ENCODE results near the gene SPZ1.
"Not testable (repeated sequence)": the region's sequence is repeated elsewhere in the genome, so short reads cannot be mapped to it uniquely, and the experiment has no call there.

The SPZ1 gene

DNA sequence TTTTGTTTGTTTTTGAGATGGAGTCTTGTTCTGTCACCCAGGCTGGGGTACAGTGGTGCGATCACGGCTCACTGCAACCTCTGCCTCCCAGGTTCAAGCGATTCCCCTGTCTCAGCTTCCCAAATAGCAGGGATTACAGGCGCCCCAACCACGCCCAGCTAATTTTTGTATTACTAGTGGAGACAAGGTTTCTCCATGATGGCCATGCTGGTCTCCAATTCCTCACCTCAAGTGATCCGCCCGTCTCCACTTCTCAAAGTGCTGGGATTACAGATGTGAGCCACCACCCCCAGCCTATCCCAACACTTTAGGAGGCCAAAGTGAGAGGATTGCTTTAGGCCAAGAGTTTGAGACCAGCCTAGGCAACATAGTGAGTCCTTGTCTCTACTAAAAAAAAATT lies 19.3 kb downstream of the SPZ1 start:
- H3K9me3 ChIP-seq (ENCODE audit: insufficient read depth, low read depth, low read length): no peaks in the 10 kb centered on the region
- no peak overlapping the region for H3K9ac ChIP-seq (ENCODE audit: low read depth, low read length)
- no peak overlapping the region for H3K4me3 ChIP-seq (ENCODE audit: low read length)
- 93% methylated on average over 7 of the region's 7 CpGs for WGBS
- no peaks in the 10 kb centered on the region; the same call in 1 of the 2 replicates for H3K27me3 ChIP-seq (ENCODE audit: insufficient read depth, low read length)
- H3K27ac ChIP-seq (ENCODE audit: low read depth, low read length): no peak overlapping the region
- no peaks in the 10 kb centered on the region for H3K4me1 ChIP-seq (ENCODE audit: insufficient read depth, low read length)
- no peaks in the 10 kb centered on the region for H3K36me3 ChIP-seq (ENCODE audit: insufficient read depth, low read length)

DNA sequence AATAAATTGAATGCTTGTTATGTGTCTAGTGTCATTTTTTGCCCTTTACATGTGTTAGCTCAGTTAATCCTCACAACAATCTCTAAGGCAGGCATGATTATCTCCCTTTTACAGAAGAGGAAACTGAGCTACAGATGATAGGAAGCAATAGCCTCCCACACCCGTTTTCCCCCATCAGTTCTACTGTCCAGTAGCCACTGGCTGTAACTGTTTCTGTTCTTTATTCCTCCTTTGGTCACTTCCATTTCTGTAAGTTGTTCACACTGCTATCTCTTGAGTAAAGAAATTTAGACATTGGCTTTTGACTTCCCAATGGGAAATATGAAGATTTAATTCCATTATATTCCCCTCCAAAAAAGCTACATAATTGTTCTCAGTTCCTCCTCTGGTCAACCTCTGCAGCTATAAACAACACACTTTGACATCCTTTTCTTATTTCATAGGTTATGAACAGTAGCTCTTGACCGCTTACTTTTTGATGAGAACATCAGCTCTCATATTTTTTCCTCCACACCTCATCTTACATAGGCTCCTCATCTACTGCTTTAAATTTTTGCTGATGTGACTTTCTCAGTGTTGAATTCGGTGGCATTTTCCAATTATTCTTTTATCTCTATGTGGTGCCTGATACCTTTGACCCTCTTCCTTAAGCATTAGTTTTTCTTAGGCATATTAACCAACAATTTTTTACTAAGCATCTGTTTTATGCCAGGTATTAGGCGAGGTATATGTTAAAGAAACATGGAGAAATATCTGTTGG lies 21.4 kb downstream of the SPZ1 start:
- no peaks in the 10 kb centered on the region for H3K36me3 ChIP-seq (ENCODE audit: insufficient read depth, low read length)
- H3K27ac ChIP-seq (ENCODE audit: low read depth, low read length): no peak overlapping the region
- H3K4me1 ChIP-seq (ENCODE audit: insufficient read depth, low read length): no peaks in the 10 kb centered on the region
- no peaks in the 10 kb centered on the region; the same call in 1 of the 2 replicates for H3K27me3 ChIP-seq (ENCODE audit: insufficient read depth, low read length)
- H3K9ac ChIP-seq (ENCODE audit: low read depth, low read length): no peak overlapping the region
- 90% methylated on average over 4 of the region's 4 CpGs for WGBS
- H3K9me3 ChIP-seq (ENCODE audit: insufficient read depth, low read depth, low read length): no peaks in the 10 kb centered on the region
- H3K4me3 ChIP-seq (ENCODE audit: low read length): no peak overlapping the region

DNA sequence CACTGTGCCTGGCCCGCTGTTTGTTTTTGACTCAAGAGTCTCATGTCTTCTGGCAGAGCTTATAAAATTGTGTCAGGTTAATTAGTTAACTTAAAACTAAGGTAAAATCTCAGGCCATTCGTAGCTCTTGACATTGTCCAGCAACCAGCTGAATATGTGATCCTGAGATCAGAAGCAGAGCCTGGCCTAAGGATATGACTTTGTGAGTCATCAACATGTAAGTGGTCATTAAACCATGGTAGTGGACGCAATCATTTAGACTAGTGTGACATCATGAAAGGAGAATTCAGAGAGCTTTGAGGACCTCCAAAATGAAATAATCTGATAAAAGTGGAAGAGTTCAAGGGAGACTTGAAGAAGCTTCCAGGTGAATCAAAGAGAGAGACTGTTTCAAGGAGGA lies 23.3 kb downstream of the SPZ1 start:
- Histone ChIP-seq H3K27me3 (ENCODE audit: insufficient read depth, low read length) (no peaks in the 10 kb centered on the region; the same call in 1 of the 2 replicates), H3K9me3 (ENCODE audit: insufficient read depth, low read depth, low read length) (no peaks in the 10 kb centered on the region), H3K9ac (ENCODE audit: low read depth, low read length) (no peak overlapping the region), H3K4me3 (ENCODE audit: low read length) (no peak overlapping the region), H3K36me3 (ENCODE audit: insufficient read depth, low read length) (no peaks in the 10 kb centered on the region), H3K4me1 (ENCODE audit: insufficient read depth, low read length) (no peaks in the 10 kb centered on the region), H3K27ac (ENCODE audit: low read depth, low read length) (no peak overlapping the region)
- WGBS: 94% methylated on average over 3 of the region's 3 CpGs

DNA sequence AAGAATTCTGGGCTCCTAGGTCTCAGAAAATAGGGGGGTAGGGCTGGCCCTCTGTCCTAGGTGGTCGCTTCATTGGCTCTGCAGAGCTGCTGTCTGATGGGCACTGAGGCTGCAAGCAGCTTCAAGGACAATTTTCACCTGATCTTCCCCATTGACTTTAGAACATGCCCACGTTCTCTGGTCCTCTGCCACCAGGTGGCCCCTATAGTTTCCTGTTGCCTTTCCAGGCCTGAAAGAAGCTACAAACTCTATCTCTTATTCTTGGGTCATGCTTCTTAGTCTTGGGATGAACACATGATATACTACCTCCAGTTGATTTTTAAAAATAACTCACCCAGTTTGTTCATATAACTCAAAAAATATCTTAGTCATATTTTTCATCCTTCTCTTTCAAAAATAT lies 26.3 kb downstream of the SPZ1 start:
- Histone ChIP-seq H3K27ac (ENCODE audit: low read depth, low read length) (no peak overlapping the region), H3K27me3 (ENCODE audit: insufficient read depth, low read length) (no peaks in the 10 kb centered on the region), H3K36me3 (ENCODE audit: insufficient read depth, low read length) (no peaks in the 10 kb centered on the region), H3K4me1 (ENCODE audit: insufficient read depth, low read length) (no peaks in the 10 kb centered on the region), H3K9me3 (ENCODE audit: insufficient read depth, low read depth, low read length) (no peaks in the 10 kb centered on the region), H3K9ac (ENCODE audit: low read depth, low read length) (no peak overlapping the region), H3K4me3 (ENCODE audit: low read length) (no peak overlapping the region)
- WGBS: 45% methylated on average over 2 of the region's 2 CpGs

DNA sequence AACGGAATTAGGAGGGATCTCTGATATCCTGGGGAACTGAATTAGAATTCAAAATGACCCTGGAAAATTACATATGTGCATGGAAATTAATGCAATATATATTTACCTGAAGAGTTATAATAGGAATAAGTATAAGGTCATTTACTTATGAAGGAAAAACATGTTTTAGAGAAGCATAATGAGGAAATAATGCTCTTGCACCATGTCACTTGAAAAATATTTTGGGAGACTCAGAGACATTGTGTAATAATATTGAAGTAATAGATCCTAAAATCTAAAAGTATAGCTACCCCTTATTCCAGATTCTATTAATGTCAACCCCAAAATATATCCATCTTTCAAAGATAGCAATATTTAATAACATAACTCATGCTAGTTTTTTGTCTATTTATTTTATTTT lies 28.4 kb downstream of the SPZ1 start:
- no CpG with 5 or more reads among the region's 1 CpG for WGBS
- H3K4me3 ChIP-seq (ENCODE audit: low read length): no peak overlapping the region
- no peak overlapping the region for H3K27ac ChIP-seq (ENCODE audit: low read depth, low read length)
- no peak overlapping the region for H3K9ac ChIP-seq (ENCODE audit: low read depth, low read length)
- no peaks in the 10 kb centered on the region for H3K36me3 ChIP-seq (ENCODE audit: insufficient read depth, low read length)
- H3K9me3 ChIP-seq (ENCODE audit: insufficient read depth, low read depth, low read length): no peaks in the 10 kb centered on the region
- no peaks in the 10 kb centered on the region for H3K27me3 ChIP-seq (ENCODE audit: insufficient read depth, low read length)
- H3K4me1 ChIP-seq (ENCODE audit: insufficient read depth, low read length): no peaks in the 10 kb centered on the region

DNA sequence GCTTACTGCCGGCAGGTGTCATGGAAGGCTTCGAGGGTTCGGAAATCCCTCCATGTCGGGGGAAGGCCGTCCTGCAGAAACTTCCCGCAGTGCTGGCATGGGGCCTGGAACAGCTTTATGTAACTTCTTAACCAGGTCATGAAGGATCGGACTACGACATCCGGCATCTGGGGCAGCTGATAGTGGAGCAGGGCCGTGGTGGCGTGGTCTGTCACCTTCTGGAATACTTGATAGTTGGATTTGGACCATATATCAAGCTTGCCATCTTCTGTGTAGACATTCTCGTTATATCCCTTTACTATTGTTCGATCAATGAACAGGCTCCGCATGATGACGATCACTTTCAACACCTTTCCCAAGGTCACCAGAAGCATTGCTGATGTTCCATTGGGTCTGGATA lies 31.2 kb downstream of the SPZ1 start:
- whole genome bisulfite sequencing: 98% methylated on average over 15 of the region's 15 CpGs
- H3K27me3 ChIP-seq (ENCODE audit: insufficient read depth, low read length); H3K27ac ChIP-seq (ENCODE audit: low read depth, low read length); H3K4me3 ChIP-seq (ENCODE audit: low read length); H3K9ac ChIP-seq (ENCODE audit: low read depth, low read length); H3K9me3 ChIP-seq (ENCODE audit: insufficient read depth, low read depth, low read length); H3K36me3 ChIP-seq (ENCODE audit: insufficient read depth, low read length); H3K4me1 ChIP-seq (ENCODE audit: insufficient read depth, low read length): not testable (repeated sequence)

DNA sequence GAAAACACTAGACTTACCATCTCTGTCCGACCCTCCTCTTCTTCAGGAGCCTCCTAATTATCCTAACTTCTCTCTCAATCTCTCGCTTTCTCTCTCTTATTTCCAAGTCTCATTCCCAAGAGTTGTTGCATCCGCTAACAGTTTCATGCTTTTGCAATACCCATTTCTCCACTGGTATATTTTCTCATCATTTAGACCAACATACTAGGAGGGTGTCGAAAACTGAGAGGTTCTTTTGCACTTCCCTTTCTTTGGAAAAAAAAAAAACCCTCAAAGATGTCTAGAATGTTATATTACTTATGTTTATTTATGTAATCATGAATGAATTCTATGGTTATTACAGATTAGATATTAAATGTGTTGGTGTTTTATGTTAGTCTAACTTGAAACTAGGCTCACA lies 35.9 kb downstream of the SPZ1 start:
- 91% methylated on average over 3 of the region's 4 CpGs for WGBS
- Histone ChIP-seq H3K27ac (ENCODE audit: low read depth, low read length) (no peak overlapping the region), H3K9ac (ENCODE audit: low read depth, low read length) (no peak overlapping the region), H3K4me1 (ENCODE audit: insufficient read depth, low read length) (no peaks in the 10 kb centered on the region), H3K4me3 (ENCODE audit: low read length) (no peak overlapping the region), H3K27me3 (ENCODE audit: insufficient read depth, low read length) (no peaks in the 10 kb centered on the region), H3K9me3 (ENCODE audit: insufficient read depth, low read depth, low read length) (no peaks in the 10 kb centered on the region), H3K36me3 (ENCODE audit: insufficient read depth, low read length) (no peaks in the 10 kb centered on the region)

DNA sequence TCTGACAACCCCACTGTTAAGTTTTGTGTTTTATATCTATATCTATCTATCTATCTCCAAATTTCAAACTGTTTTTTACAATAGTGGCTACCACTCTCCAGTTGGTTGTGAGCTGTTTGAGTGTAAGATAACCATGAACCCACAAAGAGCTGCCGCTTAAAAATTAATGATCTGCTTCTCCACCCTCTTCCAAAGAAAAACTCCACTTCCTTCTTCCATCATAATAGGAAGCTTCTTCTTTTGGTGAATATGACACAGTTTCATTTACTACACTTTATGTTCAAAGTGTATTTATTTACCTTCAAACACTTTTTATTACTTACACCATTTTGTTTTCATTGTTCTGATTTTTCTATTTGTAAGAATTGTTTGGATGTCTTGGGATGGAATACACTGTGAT lies 37.9 kb downstream of the SPZ1 start:
- H3K36me3 ChIP-seq (ENCODE audit: insufficient read depth, low read length): no peaks in the 10 kb centered on the region
- H3K9me3 ChIP-seq (ENCODE audit: insufficient read depth, low read depth, low read length): no peaks in the 10 kb centered on the region
- no peak overlapping the region for H3K4me3 ChIP-seq (ENCODE audit: low read length)
- H3K27me3 ChIP-seq (ENCODE audit: insufficient read depth, low read length): no peaks in the 10 kb centered on the region
- WGBS: no CpG with 5 or more reads among the region's 1 CpG
- H3K27ac ChIP-seq (ENCODE audit: low read depth, low read length): no peak overlapping the region
- H3K9ac ChIP-seq (ENCODE audit: low read depth, low read length): no peak overlapping the region
- no peaks in the 10 kb centered on the region for H3K4me1 ChIP-seq (ENCODE audit: insufficient read depth, low read length)

DNA sequence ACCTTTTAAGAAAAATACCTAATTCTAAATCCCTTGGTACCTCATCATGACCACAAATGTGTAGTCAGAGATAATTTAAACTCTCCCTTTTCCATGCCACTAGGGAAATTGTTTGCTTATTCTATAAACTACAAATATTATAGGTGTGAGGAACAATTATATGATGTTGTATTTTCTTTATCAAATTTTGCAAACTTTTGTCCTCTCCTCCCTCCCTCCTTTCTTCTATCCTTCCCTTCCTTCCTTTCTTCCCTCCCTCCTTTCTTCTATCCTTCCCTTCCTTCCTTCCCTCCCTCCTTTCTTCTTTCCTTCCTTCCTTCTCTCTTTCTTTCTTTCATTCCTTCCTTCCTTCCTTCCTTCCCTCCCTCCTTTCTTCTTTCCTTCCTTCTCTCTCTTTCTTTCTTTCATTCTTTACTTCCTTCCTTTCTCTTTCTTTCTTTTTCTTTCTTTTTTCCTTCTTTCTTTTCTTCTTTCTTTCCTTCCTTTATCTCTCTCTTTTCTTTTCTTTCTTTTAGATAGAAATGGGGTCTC lies 41.2 kb downstream of the SPZ1 start:
- Histone ChIP-seq H3K4me3 (ENCODE audit: low read length) (no peak overlapping the region), H3K27me3 (ENCODE audit: insufficient read depth, low read length) (no peaks in the 10 kb centered on the region), H3K27ac (ENCODE audit: low read depth, low read length) (no peak overlapping the region), H3K4me1 (ENCODE audit: insufficient read depth, low read length) (no peaks in the 10 kb centered on the region), H3K9me3 (ENCODE audit: insufficient read depth, low read depth, low read length) (no peaks in the 10 kb centered on the region), H3K9ac (ENCODE audit: low read depth, low read length) (no peak overlapping the region), H3K36me3 (ENCODE audit: insufficient read depth, low read length) (no peaks in the 10 kb centered on the region)

DNA sequence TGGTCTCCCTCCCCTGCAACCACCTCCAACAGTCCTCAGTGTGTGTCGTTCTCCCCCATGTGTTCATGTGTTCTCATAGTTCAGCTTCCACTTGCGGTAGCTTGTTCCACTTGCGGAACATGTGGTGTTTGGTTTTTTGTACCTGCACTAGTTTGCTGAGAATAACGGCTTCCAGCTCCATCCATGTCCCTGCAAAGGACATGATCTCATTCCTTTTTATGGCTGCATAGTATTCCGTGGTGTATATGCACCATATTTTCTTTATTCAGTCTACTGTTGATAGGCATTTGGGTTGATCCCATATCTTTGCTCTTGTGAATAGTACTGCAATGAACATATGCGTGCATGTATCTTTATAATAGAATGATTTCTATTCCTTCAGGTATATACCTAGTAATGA lies 45.1 kb downstream of the SPZ1 start:
- Histone ChIP-seq H3K9me3 (ENCODE audit: insufficient read depth, low read depth, low read length) (no peaks in the 10 kb centered on the region), H3K4me1 (ENCODE audit: insufficient read depth, low read length) (peaks cover 4% of the 10 kb centered on the region; the same call in 1 of the 2 replicates), H3K27ac (ENCODE audit: low read depth, low read length) (no peak overlapping the region), H3K4me3 (ENCODE audit: low read length) (no peak overlapping the region), H3K36me3 (ENCODE audit: insufficient read depth, low read length) (no peaks in the 10 kb centered on the region), H3K9ac (ENCODE audit: low read depth, low read length) (no peak overlapping the region), H3K27me3 (ENCODE audit: insufficient read depth, low read length) (no peaks in the 10 kb centered on the region)
- 94% methylated on average over 6 of the region's 6 CpGs for WGBS

DNA sequence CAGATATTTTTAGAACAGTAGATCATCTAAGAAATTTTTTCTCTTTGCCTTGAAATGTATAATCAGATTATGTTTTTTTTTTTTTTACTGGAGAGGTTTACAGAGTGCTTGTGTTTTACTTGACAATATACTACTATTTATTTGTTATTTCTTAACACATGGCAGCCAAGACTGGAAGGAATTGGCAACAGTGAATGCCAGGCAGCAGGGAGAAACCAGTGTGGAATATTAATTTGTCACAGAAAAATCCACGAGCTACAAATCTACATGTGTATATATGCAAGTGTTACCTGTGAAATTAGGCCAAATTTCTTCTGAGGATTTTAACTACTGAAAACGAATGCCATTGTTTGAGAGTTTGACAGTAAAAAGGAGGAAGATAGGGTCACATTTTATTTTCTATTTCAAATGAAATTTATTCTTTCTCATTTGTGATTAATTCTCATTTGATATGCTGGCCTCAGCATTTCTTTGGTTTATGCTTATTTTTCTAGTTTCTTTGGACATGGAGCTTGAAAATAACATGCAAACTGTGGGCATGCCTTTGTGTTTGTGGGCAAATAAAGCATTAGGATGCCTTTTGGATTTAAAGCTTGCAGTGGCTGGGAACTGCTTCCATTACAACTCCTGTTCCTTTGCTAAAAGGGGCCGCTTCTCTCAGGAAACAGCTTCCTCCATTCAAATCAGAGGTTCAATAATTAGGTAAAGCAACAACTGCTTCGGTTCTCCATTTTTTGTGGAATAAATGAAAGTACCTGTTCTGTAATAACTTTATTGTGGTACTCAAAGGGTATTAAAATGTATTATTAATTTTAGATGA lies 49.1 kb downstream of the SPZ1 start:
- no peaks in the 10 kb centered on the region for H3K36me3 ChIP-seq (ENCODE audit: insufficient read depth, low read length)
- H3K9ac ChIP-seq (ENCODE audit: low read depth, low read length): no peak overlapping the region
- H3K4me3 ChIP-seq (ENCODE audit: low read length): no peak overlapping the region
- no peak overlapping the region for H3K27ac ChIP-seq (ENCODE audit: low read depth, low read length)
- WGBS: 83% methylated on average over 4 of the region's 4 CpGs
- H3K27me3 ChIP-seq (ENCODE audit: insufficient read depth, low read length): no peaks in the 10 kb centered on the region
- no peaks in the 10 kb centered on the region for H3K9me3 ChIP-seq (ENCODE audit: insufficient read depth, low read depth, low read length)
- peaks cover 4% of the 10 kb centered on the region; the same call in 1 of the 2 replicates for H3K4me1 ChIP-seq (ENCODE audit: insufficient read depth, low read length)
